ENCODE results near the gene VOPP1. TPM values are rescaled to one million over a fixed set of nuclear protein-coding genes. Genes with fewer than 3 reads are reported as not detected.

The VOPP1 gene
- total and polyA plus RNA-seq, 11 donors: 9.9 to 58.0 (median 22.9) TPM

GRCh38 chr7:55565681-55566080, 6.6 kb downstream of the VOPP1 start:
- Histone ChIP-seq H3K36me3 (no peaks in the 10 kb centered on the region), H3K4me3 (no peak overlapping the region), H3K27me3 (no peaks in the 10 kb centered on the region), H3K27ac (no peak overlapping the region), H3K9me3 (no peaks in the 10 kb centered on the region), H3K4me1 (peaks cover 0 to 76% (median 23%) of the 10 kb centered on the region in 12 donors)
- 63 to 83% (median 79%) methylated on average over 3 of the region's 3 CpGs for WGBS, 4 donors
- intact Hi-C loops (cut with DNase I): no loop called here
- no peak for TF ChIP-seq CTCF (IDR thresholded peaks at IDR 0.05)
- ATAC-seq (no peak), DNase-seq (no peak)

GRCh38 chr7:55563596-55564325, 8.5 kb downstream of the VOPP1 start:
- DNase-seq (no peak), ATAC-seq (no peak)
- no peak for TF ChIP-seq CTCF (IDR thresholded peaks at IDR 0.05)
- TF ChIP-seq POLR2A (IDR thresholded peaks at IDR 0.05): no peak
- Histone ChIP-seq H3K36me3 (no peaks in the 10 kb centered on the region), H3K4me1 (peaks cover 0 to 67% (median 7%) of the 10 kb centered on the region in 12 donors), H3K4me3 (no peak overlapping the region), H3K27ac (no peak overlapping the region), H3K27me3 (no peaks in the 10 kb centered on the region), H3K9me3 (no peaks in the 10 kb centered on the region)
- intact Hi-C loops (cut with DNase I): no loop called here
- 53 to 80% (median 63%) methylated on average over 4 of the region's 4 CpGs for whole genome bisulfite sequencing, 4 donors

- no peak overlapping the region for H3K27ac ChIP-seq
- intact Hi-C loops (cut with DNase I): no loop called here
- no peak overlapping the region for H3K4me3 ChIP-seq
- TF ChIP-seq POLR2A (IDR thresholded peaks at IDR 0.05) (no peak), CTCF (IDR thresholded peaks at IDR 0.05) (no peak)
- H3K4me1 ChIP-seq: peaks cover 0 to 69% (median 3%) of the 10 kb centered on the region in 12 donors
- H3K9me3 ChIP-seq: no peaks in the 10 kb centered on the region
- WGBS, 4 donors: 90 to 92% (median 91%) methylated on average over 4 of the region's 4 CpGs
- ATAC-seq (no peak), DNase-seq (no peak)
- no peaks in the 10 kb centered on the region for H3K36me3 ChIP-seq
- H3K27me3 ChIP-seq: no peaks in the 10 kb centered on the region
These were observed 10.6 kb downstream of the VOPP1 start for GRCh38 chr7:55561690-55562089.

- intact Hi-C loops (cut with DNase I): no loop called here
- ATAC-seq (no peak), DNase-seq (no peak)
- Histone ChIP-seq H3K27ac (no peak overlapping the region), H3K27me3 (no peaks in the 10 kb centered on the region), H3K4me1 (peaks cover 0 to 56% (median 3%) of the 10 kb centered on the region in 12 donors), H3K9me3 (no peaks in the 10 kb centered on the region), H3K4me3 (no peak overlapping the region), H3K36me3 (peaks cover 0 to 12% (median 0%) of the 10 kb centered on the region in 9 donors)
- WGBS, 4 donors: 87 to 92% (median 90%) methylated on average over 12 of the region's 12 CpGs
- TF ChIP-seq POLR2A (IDR thresholded peaks at IDR 0.05) (no peak), CTCF (IDR thresholded peaks at IDR 0.05) (no peak)
These were observed 13.1 kb downstream of the VOPP1 start for GRCh38 chr7:55558962-55559920.
